Heart left ventricle (tissue), 16 donors: ENCODE measurements around the gene HTT. TPM values are rescaled to one million over a fixed set of nuclear protein-coding genes. Genes with fewer than 3 reads are reported as not detected.

Source experiments
- ATAC-seq, 4 donors: fragments of 200-7000 bp; cut with Tn5 transposase; one replicate each; pipeline ENCODE4 v1.9.1; 2020 to 2022; ENCODE audit warnings: moderate library complexity in 4 of 4, mild to moderate bottlenecking in 3 of 4, moderate number of reproducible peaks in 1 of 4
- DNase-seq, 5 donors: peaks; one replicate each; pipeline ENCODE4 v3.0.0-alpha.2; 2020
- H3K27ac ChIP-seq, 12 donors: fragments of 200-600 bp; sonication (generic) in 4 of 12; one replicate each; pipeline versions ENCODE4 v1.5.0 to v1.8.0; 2016 to 2022; ENCODE audit warnings: mild to moderate bottlenecking in 2 of 12
- H3K27me3 ChIP-seq, 9 donors: fragments of 200-600 bp; sonication (generic) in 2 of 9; one replicate each; pipeline versions ENCODE4 v1.5.1 to v1.8.0; 2016 to 2022; ENCODE audit warnings: mild to moderate bottlenecking in 3 of 9
- H3K36me3 ChIP-seq, 9 donors: fragments of 200-600 bp; sonication (generic) in 2 of 9; one replicate each; pipeline versions ENCODE4 v1.5.0 to v1.8.0; 2018 to 2022; ENCODE audit warnings: mild to moderate bottlenecking in 2 of 9
- H3K4me1 ChIP-seq, 12 donors: fragments of 200-600 bp; sonication (generic) in 4 of 12; one replicate each; pipeline versions ENCODE4 v1.5.0 to v1.8.0; 2016 to 2022; ENCODE audit warnings: mild to moderate bottlenecking in 3 of 12
- H3K4me3 ChIP-seq, 12 donors: fragments of 200-600 bp; sonication (generic) in 4 of 12; one replicate each; pipeline versions ENCODE4 v1.5.0 to v1.8.0; 2017 to 2022; ENCODE audit warnings: mild to moderate bottlenecking in 9 of 12, moderate library complexity in 4 of 12
- H3K9me3 ChIP-seq, 12 donors: fragments of 200-600 bp; sonication (generic) in 4 of 12; one replicate each; pipeline versions ENCODE4 v1.5.0 to v1.8.0; 2016 to 2022; ENCODE audit warnings: mild to moderate bottlenecking in 1 of 12
- CTCF ChIP-seq, 12 donors: fragments of 200-600 bp; sonication (generic) in 4 of 12; IDR thresholded peaks; one replicate each; pipeline versions ENCODE4 v1.5.0 to v1.8.0; 2018 to 2022; ENCODE audit warnings: antibody characterized with exemption in 12 of 12, mild to moderate bottlenecking in 5 of 12
- POLR2A ChIP-seq, 2 donors: fragments of 450-650 bp; IDR thresholded peaks; one replicate each; pipeline ENCODE4 v1.6.1; 2017; ENCODE audit warnings: antibody characterized with exemption in 2 of 2, mild to moderate bottlenecking in 2 of 2, moderate library complexity in 2 of 2
- WGBS, 4 donors: extraction: QIAGEN DNeasy Blood & Tissue Kit in 2 of 4; methylation state at CpG; one replicate each; pipeline versions ENCODE4 v1.1.5 to v1.1.7; 2013 to 2018; 5-methylcytosine and 5-hydroxymethylcytosine counted together
- intact Hi-C, 10 donors: fragments of 100-400 bp; cut with DNase I; formaldehyde crosslinking; loops; one replicate each; pipeline versions ENCODE4 v1.11.1 to v1.14.2; 2022
- polyA plus RNA-seq, 2 donors: library from polyadenylated mRNA; stranded (reverse); fragments of 200-250 nt; gene quantifications; one replicate each; pipeline ENCODE4 v1.2.3, GENCODE V29; 2013
- total RNA-seq, 9 donors: library from RNA; depleted of rRNA in 2 of 9; stranded (reverse); fragments of >200 nt in 2 of 9; fragmentation: NEBNext Ultra II Directional in 3 of 9; extraction: Animal tissue kit (Norgen Biotek cat#: 25700) in 3 of 9; gene quantifications; one replicate each; pipeline versions ENCODE4 v1.1.0 to v1.2.4, GENCODE V29; 2016 to 2023
- donor health status: ischemic (EF 13 %, LVEDD 7.1; RV severe dilation, severe dysfunction).
- donor health status: healthy with polysubstance abuse.
- donor health status: DM: no; HTN: yes; CAD: no.
- donor health status: DM: no; HTN: no; CAD: no.
- donor health status: ischemic (EF 25% LVEDD 6.9; RV normal size, moderate dysfunction).
- donor health status: ischemic (EF 25% LVEDD 5.7; RV mildly dilated, moderate dysfunction).
- donor health status: healthy.
- donor health status: DM: yes; HTN: yes; CAD: no.
- donor health status: ischemic (EF 35%, LVEDD 5.7; RV mildly dilated, moderate dysfunction).
- donor health status: nonischemic (EF 11% LVEDD 7.7; RV severe dilation, severe dysfunction).
- donor health status: DM: yes; HTN: yes; CAD: no.
- donor health status: PGD.
- donor health status: ischemic (EF 29% LVEDD 5.4; RV normal size, mild dysfunction).
- donor health status: nonischemic (EF 23%, LVEDD 6.1; RV moderate dilation, normal function).

Gene HTT
- total and polyA plus RNA-seq, 11 donors = 13.9 to 122 (median 25.1) TPM

- Histone ChIP-seq H3K9me3 (no peaks in the 10 kb centered on the region), H3K27ac (no peak overlapping the region), H3K4me3 (no peak overlapping the region), H3K36me3 (peaks cover 0 to 96% (median 88%) of the 10 kb centered on the region in 9 donors), H3K27me3 (no peaks in the 10 kb centered on the region), H3K4me1 (no peaks in the 10 kb centered on the region)
- TF ChIP-seq POLR2A (IDR thresholded peaks at IDR 0.05) (no peak), CTCF (IDR thresholded peaks at IDR 0.05) (no peak)
- intact Hi-C loops = no loop called here
- DNase-seq (no peak), ATAC-seq (no peak)
- WGBS, 4 donors = 83 to 88% (median 87%) methylated on average over 4 of the region's 4 CpGs
Measured at GRCh38 chr4:3184725-3185124, 110.2 kb downstream of the HTT start.

- WGBS, 4 donors = 93 to 98% (median 94%) methylated on average over 11 of the region's 11 CpGs
- Histone ChIP-seq H3K27me3 (no peaks in the 10 kb centered on the region), H3K4me1 (no peaks in the 10 kb centered on the region), H3K4me3 (no peak overlapping the region), H3K9me3 (no peaks in the 10 kb centered on the region), H3K36me3 (peaks cover 0 to 99% (median 87%) of the 10 kb centered on the region in 9 donors), H3K27ac (no peak overlapping the region)
- TF ChIP-seq CTCF (IDR thresholded peaks at IDR 0.05) (no peak), POLR2A (IDR thresholded peaks at IDR 0.05) (no peak)
- intact Hi-C loops = no loop called here
- no peak for ATAC-seq
- no peak for DNase-seq
Measured at GRCh38 chr4:3186609-3187008, 112.1 kb downstream of the HTT start.

- WGBS, 4 donors = 90 to 94% (median 92%) methylated on average over 6 of the region's 6 CpGs
- ATAC-seq (no peak), DNase-seq (no peak)
- no peak overlapping the region for H3K4me3 ChIP-seq
- H3K36me3 ChIP-seq = peaks cover 0 to 98% (median 84%) of the 10 kb centered on the region in 9 donors
- no peak overlapping the region for H3K27ac ChIP-seq
- TF ChIP-seq POLR2A (IDR thresholded peaks at IDR 0.05) = no peak
- TF ChIP-seq CTCF (IDR thresholded peaks at IDR 0.05) = no peak
- H3K27me3 ChIP-seq = no peaks in the 10 kb centered on the region
- intact Hi-C loops = no loop called here
- no peaks in the 10 kb centered on the region for H3K4me1 ChIP-seq
- H3K9me3 ChIP-seq = no peaks in the 10 kb centered on the region
Measured at GRCh38 chr4:3188118-3188517, 113.6 kb downstream of the HTT start.

- ATAC-seq (no peak), DNase-seq (no peak)
Measured at GRCh38 chr4:3189459-3189858, 115.0 kb downstream of the HTT start.

More at GRCh38 chr4:3189459-3189858, 115.0 kb downstream of the HTT start:
- Histone ChIP-seq H3K36me3 (peaks cover 0 to 91% (median 79%) of the 10 kb centered on the region in 9 donors), H3K27me3 (no peaks in the 10 kb centered on the region), H3K4me3 (no peak overlapping the region), H3K27ac (no peak overlapping the region), H3K4me1 (no peaks in the 10 kb centered on the region), H3K9me3 (no peaks in the 10 kb centered on the region)
- TF ChIP-seq POLR2A (IDR thresholded peaks at IDR 0.05) (no peak), CTCF (IDR thresholded peaks at IDR 0.05) (no peak)
- intact Hi-C loops = no loop called here
